RWPE2 (cell line): ENCODE results near the gene GRM4.

Source experiments
- ATAC-seq: fragments of 200-7000 bp; cut with Tn5 transposase; 3 replicates; pipeline ENCODE4 v1.9.1; 2021; ENCODE audit warnings: low read depth
- DNase-seq: peaks from one replicate; pipeline ENCODE4 v3.0.0-alpha.2; 2020; ENCODE audit warnings: low spot score
- H3K27ac ChIP-seq: fragments of 450-650 bp; 2 replicates; pipeline ENCODE4 v1.5.1; 2017; ENCODE audit warnings: mild to moderate bottlenecking; ENCODE audit not compliant: poor library complexity, severe bottlenecking
- H3K27me3 ChIP-seq: fragments of 250-450 bp; sonication (Bioruptor Pico); 2 replicates; pipeline ENCODE4 v1.5.1; 2021; ENCODE audit warnings: mild to moderate bottlenecking, moderate library complexity; ENCODE audit not compliant: insufficient read depth, poor library complexity, severe bottlenecking
- H3K36me3 ChIP-seq: fragments of 250-450 bp; sonication (Bioruptor Pico); 2 replicates; pipeline ENCODE4 v1.5.1; 2020; ENCODE audit warnings: low read depth, mild to moderate bottlenecking, moderate library complexity
- H3K4me1 ChIP-seq: fragments of 250-450 bp; sonication (Bioruptor Pico); 2 replicates; pipeline ENCODE4 v1.5.1; 2021; ENCODE audit warnings: mild to moderate bottlenecking, moderate library complexity; ENCODE audit not compliant: insufficient read depth, poor library complexity, severe bottlenecking
- H3K4me3 ChIP-seq: fragments of 250-450 bp; sonication (Bioruptor Pico); 2 replicates; pipeline ENCODE4 v1.5.1; 2021; ENCODE audit warnings: mild to moderate bottlenecking, moderate library complexity; ENCODE audit not compliant: severe bottlenecking
- H3K9me3 ChIP-seq: fragments of 250-450 bp; sonication (Bioruptor Pico); 2 replicates; pipeline ENCODE4 v1.5.1; 2021; ENCODE audit warnings: mild to moderate bottlenecking, moderate library complexity; ENCODE audit not compliant: severe bottlenecking
- CTCF ChIP-seq: fragments of 450-650 bp; IDR thresholded peaks from one replicate; pipeline ENCODE4 v1.5.1; 2017; ENCODE audit warnings: mild to moderate bottlenecking, moderate library complexity; ENCODE audit not compliant: poor library complexity, severe bottlenecking

GRM4 gene

DNA sequence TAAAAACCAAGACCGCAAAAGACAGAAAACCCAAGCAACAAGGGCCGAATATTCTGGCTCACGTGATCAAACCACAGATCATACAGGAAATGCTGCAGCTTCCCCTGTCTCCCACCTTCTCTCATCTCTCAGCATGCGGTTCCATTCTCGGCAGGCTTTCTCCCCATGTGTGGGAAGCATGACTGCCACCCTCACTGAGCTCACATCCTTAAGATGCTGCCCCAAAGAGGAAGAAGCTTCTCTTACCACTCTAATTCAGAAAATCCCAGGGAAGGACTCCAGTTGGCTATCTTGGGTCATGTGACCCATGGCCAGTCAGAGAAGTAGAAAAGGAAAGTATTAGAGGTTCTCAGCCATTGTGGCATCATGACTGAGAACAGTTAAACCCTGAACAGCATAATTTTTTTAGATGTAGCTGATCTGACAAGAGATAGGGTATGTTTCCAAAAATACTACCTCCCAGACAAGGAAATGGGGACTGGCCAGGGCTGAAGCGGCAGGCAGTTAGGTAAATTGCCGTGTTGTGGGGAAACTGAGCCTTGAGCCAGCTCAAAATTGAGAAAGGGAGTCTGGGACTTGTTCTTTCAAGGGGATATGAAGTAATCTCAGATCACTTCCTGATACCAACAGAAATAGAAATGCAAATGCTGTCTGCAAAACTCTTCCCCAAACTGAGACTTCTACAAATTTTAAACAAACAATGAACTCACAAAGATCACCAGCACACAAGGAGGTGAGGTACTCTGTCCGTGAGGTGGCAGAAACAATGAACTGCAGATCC is 37.1 kb upstream of the GRM4 start:
- Histone ChIP-seq H3K27ac (no peak overlapping the region), H3K4me3 (no peak overlapping the region), H3K4me1 (no peaks in the 10 kb centered on the region), H3K36me3 (no peaks in the 10 kb centered on the region), H3K9me3 (no peaks in the 10 kb centered on the region), H3K27me3 (no peaks in the 10 kb centered on the region)
- TF ChIP-seq CTCF, result no peak
- DNase-seq (peak; percentile 17), ATAC-seq (no peak)

DNA sequence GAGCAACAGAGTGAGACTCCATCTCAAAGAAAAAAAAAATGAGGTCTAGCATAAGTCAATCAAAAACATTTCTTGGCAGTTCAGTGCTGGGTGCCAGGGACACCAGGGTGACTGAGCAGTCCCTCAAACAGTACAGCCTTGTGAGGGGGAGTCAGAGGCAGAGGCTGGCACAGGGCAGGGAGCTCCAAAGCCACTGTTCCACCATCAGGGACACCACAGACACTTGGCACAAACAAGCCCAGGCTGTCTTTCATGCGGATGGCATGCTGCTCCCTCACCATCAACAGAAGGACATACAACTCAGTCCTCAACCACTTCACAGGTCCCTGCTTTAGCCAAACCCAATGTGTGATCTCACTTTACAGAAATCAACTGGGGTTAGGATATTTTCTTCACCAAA is 36.0 kb upstream of the GRM4 start:
- no peak for TF ChIP-seq CTCF
- DNase-seq (peak; percentile 7), ATAC-seq (no peak)
- Histone ChIP-seq H3K9me3 (no peaks in the 10 kb centered on the region), H3K36me3 (no peaks in the 10 kb centered on the region), H3K4me1 (no peaks in the 10 kb centered on the region), H3K27me3 (no peaks in the 10 kb centered on the region), H3K4me3 (no peak overlapping the region), H3K27ac (no peak overlapping the region)

DNA sequence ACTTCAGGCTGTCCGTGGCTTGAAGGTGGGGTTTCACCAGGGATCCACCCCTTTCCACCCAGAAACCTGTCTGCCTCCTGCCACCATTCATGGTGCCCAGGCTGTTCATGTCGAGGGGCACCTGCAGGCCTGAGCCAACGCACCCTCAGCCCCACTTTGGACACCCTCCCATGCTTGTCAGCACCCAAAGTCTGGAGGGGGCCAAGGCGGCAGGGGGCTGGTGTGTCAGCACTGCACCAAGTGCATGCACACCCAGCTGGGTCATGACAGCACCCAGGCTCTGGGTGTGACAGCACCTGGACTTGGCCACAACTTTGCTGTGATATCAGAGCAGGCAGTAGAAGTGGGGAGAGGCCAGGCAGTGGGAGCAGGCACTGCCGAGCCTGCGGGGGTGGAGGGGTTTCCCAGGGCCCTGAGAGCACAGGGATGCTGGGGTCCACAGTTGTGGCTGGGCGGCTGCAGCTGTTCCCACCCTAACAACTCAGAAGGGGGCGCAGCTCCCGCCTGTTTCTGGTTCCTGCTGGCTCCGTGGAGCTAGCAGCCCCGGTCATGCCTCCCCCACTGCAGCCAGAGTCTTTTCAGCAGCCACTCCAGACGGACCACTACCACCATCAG is 33.3 kb upstream of the GRM4 start:
- H3K27ac ChIP-seq, result no peak overlapping the region
- no peaks in the 10 kb centered on the region for H3K27me3 ChIP-seq
- H3K36me3 ChIP-seq, result no peaks in the 10 kb centered on the region
- peak; percentile 34 for DNase-seq
- TF ChIP-seq CTCF, result no peak
- H3K9me3 ChIP-seq, result no peaks in the 10 kb centered on the region
- H3K4me3 ChIP-seq, result no peak overlapping the region
- ATAC-seq, result no peak
- H3K4me1 ChIP-seq, result no peaks in the 10 kb centered on the region

DNA sequence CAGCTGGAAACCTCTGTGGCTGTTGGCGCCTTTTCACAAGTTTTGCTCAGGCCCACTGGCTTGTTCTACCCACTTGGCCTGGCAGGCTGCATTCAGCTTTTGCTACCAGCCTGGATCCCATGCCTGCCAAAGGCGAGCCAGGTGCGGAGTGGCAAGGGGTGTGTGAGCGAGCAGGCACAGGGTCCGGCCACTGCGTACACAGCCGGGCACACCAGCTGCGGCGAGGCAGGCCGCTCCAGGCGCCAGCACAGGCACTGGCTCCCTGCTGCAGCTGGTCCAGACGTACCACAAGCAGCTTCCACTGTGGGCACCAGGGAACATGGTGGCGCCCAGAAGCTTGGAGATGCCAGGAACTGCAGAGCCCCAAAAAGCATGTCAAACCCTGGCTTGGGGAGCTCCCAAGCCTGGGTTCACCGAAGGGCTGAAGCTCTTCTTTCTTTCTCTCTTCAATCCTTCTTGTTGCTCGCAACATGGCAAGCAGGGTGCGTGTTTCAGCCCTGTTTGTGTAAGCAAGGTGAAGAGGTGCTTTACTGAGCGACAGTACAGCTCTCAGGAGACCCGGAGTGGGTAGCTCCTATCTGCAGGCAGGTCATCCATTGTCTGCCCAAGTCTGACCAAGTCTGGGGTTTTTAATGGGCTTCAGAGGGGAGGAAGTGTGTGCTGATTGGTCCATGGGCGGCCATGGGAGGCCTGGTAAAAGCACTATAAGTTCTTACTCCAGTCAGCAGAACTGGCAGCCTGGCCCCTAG is 32.6 kb upstream of the GRM4 start:
- DNase-seq (peak; percentile 45), ATAC-seq (no peak)
- H3K9me3 ChIP-seq, result no peaks in the 10 kb centered on the region
- no peaks in the 10 kb centered on the region for H3K27me3 ChIP-seq
- H3K4me1 ChIP-seq, result no peaks in the 10 kb centered on the region
- no peak for TF ChIP-seq CTCF
- no peaks in the 10 kb centered on the region for H3K36me3 ChIP-seq
- no peak overlapping the region for H3K27ac ChIP-seq
- no peak overlapping the region for H3K4me3 ChIP-seq
